Mesendoderm (in vitro differentiated cells): ENCODE results near the gene CREBZF. TPM values are rescaled to one million over a fixed set of nuclear protein-coding genes. Genes with fewer than 3 reads are reported as not detected.

Experiments used
- DNase-seq: peaks from one replicate; pipeline ENCODE4 v3.0.0; 2013
- H2AK5ac ChIP-seq: 2 replicates; pipeline ENCODE4 v1.6.1; 2013; ENCODE audit warnings: low read length, inconsistent platforms
- H2BK120ac ChIP-seq: 2 replicates; pipeline ENCODE4 v1.6.1; 2013; ENCODE audit warnings: low read depth, mild to moderate bottlenecking, low read length, moderate library complexity, mixed read lengths
- H2BK15ac ChIP-seq: replicated peaks from 2 replicates; pipeline ENCODE4 v1.6.1; 2013; ENCODE audit warnings: low read depth, mild to moderate bottlenecking, moderate library complexity
- H2BK5ac ChIP-seq: 2 replicates; pipeline ENCODE4 v1.6.1; 2013; ENCODE audit warnings: low read length, inconsistent platforms
- H3K18ac ChIP-seq: 2 replicates; pipeline ENCODE4 v1.6.1; 2013; ENCODE audit warnings: mild to moderate bottlenecking, low read length, mixed read lengths
- H3K23ac ChIP-seq: one replicate; pipeline ENCODE4 v1.6.1; 2013; ENCODE audit warnings: low read length
- H3K27ac ChIP-seq: 2 replicates; pipeline ENCODE4 v1.5.1; 2013; ENCODE audit warnings: low read depth, mild to moderate bottlenecking, inconsistent platforms, low read length, moderate library complexity
- H3K27me3 ChIP-seq: 2 replicates; pipeline ENCODE4 v1.6.1; 2013; ENCODE audit warnings: low read length, control low read depth, mild to moderate bottlenecking, inconsistent platforms; ENCODE audit not compliant: insufficient read depth, poor library complexity
- H3K36me3 ChIP-seq: 2 replicates; pipeline ENCODE4 v1.6.1; 2013; ENCODE audit warnings: low read length, inconsistent platforms; ENCODE audit not compliant: control insufficient read depth, insufficient read depth
- H3K4ac ChIP-seq: one replicate; pipeline ENCODE4 v1.6.1; 2013; ENCODE audit warnings: low read depth, mild to moderate bottlenecking, low read length, moderate library complexity
- H3K4me1 ChIP-seq: 2 replicates; pipeline ENCODE4 v1.6.1; 2013; ENCODE audit warnings: low read depth, low read length, inconsistent platforms; ENCODE audit not compliant: control insufficient read depth
- H3K4me2 ChIP-seq: 2 replicates; pipeline ENCODE4 v1.6.1; 2013; ENCODE audit warnings: low read length
- H3K4me3 ChIP-seq: 2 replicates; pipeline ENCODE4 v1.5.1; 2013; ENCODE audit warnings: mild to moderate bottlenecking, low read length
- H3K56ac ChIP-seq: one replicate; pipeline ENCODE4 v1.6.1; 2013; ENCODE audit warnings: low read length
- H3K79me1 ChIP-seq: 2 replicates; pipeline ENCODE4 v1.6.1; 2013; ENCODE audit warnings: low read length, inconsistent platforms
- H3K79me2 ChIP-seq: 2 replicates; pipeline ENCODE4 v1.6.1; 2013; ENCODE audit warnings: mild to moderate bottlenecking, low read length; ENCODE audit not compliant: control insufficient read depth, insufficient read depth
- H3K9ac ChIP-seq: 2 replicates; pipeline ENCODE4 v1.6.1; 2013; ENCODE audit warnings: low read length, inconsistent platforms
- H4K5ac ChIP-seq: one replicate; pipeline ENCODE4 v1.6.1; 2013; ENCODE audit warnings: low read length
- H4K8ac ChIP-seq: one replicate; pipeline ENCODE4 v1.6.1; 2013; ENCODE audit warnings: low read depth, mild to moderate bottlenecking, control low read depth, low read length, moderate library complexity
- WGBS: extraction: QIAGEN DNeasy Blood & Tissue Kit; methylation state at CpG from one replicate; pipeline ENCODE4 v1.1.7; 2013; ENCODE audit warnings: low lambda C conversion rate, missing lambda C conversion rate; ENCODE audit not compliant: insufficient coverage; ENCODE audit errors: extremely low coverage; 5-methylcytosine and 5-hydroxymethylcytosine counted together
- polyA plus RNA-seq, 2 experiments: library from polyadenylated mRNA; stranded (reverse); fragments of 200-250 nt; gene quantifications; one replicate each; pipeline ENCODE4 v1.2.3, GENCODE V29; 2013

CREBZF gene, protein sequence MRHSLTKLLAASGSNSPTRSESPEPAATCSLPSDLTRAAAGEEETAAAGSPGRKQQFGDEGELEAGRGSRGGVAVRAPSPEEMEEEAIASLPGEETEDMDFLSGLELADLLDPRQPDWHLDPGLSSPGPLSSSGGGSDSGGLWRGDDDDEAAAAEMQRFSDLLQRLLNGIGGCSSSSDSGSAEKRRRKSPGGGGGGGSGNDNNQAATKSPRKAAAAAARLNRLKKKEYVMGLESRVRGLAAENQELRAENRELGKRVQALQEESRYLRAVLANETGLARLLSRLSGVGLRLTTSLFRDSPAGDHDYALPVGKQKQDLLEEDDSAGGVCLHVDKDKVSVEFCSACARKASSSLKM
- 20.4 TPM for polyA plus RNA-seq (2013, experiment 1 of 2)
- polyA plus RNA-seq (2013, experiment 2 of 2), result 20.4 TPM

DNA sequence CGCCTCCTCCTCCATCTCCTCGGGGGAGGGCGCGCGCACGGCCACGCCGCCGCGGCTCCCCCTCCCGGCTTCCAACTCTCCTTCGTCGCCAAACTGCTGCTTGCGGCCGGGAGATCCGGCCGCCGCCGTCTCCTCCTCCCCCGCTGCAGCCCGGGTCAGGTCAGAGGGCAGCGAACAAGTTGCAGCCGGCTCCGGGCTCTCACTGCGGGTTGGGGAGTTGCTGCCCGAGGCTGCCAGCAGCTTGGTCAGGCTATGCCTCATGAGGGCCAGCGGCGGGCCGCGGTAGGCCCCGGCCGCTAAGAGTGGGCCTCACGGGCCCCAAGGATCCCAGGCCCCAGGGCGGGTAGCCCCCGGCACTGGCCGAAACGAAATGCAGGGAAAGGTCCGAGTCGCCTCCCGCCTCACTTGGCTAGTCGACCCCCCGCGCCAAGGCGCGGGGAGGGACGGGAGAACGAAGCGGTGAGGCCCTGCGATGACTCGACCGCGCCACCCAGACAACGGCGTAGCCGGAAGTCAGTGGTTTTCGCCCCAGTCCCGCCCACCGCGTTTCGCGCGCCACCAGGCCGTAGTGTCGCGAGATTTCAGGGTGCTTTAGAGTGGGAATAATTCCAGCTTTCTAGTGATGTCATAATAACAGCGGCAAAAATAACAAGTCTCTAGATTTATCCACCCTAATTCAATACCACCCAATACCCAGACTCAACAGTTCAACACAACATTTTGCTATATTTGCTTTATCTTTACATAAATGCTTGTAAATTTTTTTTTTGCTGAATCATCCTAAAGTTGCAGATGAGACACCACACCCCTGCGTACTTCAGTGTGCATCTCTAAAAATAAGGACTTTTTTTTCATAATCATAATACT lies at the start of gene CREBZF:
CREBZF (minus strand) TSS at position 515 of the 867 bp plus-strand sequence; CDS start at position 261, 254 bp downstream.
- Histone ChIP-seq H3K4me3 (peak within 1 kb of the TSS; percentile 80), H4K5ac (peak within 1 kb of the TSS; percentile 95), H2BK120ac (no peak within 1 kb of the TSS), H3K27me3 (no peaks in the 10 kb centered on the region), H3K4me1 (no peaks in the 10 kb centered on the region), H3K79me1 (no peaks in the 10 kb centered on the region), H2BK5ac (peak within 1 kb of the TSS; percentile 80), H2AK5ac (no peak within 1 kb of the TSS), H3K4me2 (peak within 1 kb of the TSS; percentile 99), H3K79me2 (peaks cover 34% of the 10 kb centered on the region), H2BK15ac (peak within 1 kb of the TSS; percentile 25), H3K18ac (peak within 1 kb of the TSS; percentile 99), H3K36me3 (no peaks in the 10 kb centered on the region), H3K23ac (peak within 1 kb of the TSS; percentile 99), H4K8ac (peak within 1 kb of the TSS; percentile 96), H3K27ac (peak within 1 kb of the TSS; percentile 99), H3K56ac (peak within 1 kb of the TSS; percentile 100), H3K4ac (peak within 1 kb of the TSS; percentile 64), H3K9ac (peak within 1 kb of the TSS; percentile 90)
- WGBS, result no CpG with 5 or more reads among the region's 67 CpGs
- DNase-seq, result peak; percentile 97

DNA sequence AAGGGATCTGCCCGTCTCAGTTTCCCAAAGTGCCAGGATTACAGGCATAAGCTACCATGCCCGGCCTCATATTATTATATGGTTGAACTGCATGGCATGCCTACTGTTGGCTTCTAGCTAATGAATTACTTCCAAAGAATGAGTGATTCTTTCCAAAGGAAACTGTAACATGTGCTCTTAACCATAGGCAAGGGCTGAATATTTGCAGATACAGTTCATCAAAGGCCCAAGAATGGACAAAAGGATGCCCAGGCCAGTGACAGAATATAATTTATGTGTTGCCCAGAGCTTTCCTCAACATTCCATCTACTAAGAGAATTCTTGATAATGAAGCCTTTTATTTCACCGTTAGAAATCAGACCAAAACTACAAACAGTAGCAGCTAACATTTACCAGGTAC lies 48.0 kb upstream of the CREBZF start:
- Histone ChIP-seq H3K9ac (no peak overlapping the region), H3K36me3 (no peaks in the 10 kb centered on the region), H3K56ac (no peak overlapping the region), H2AK5ac (no peak overlapping the region), H3K4me3 (no peak overlapping the region), H3K4me1 (no peaks in the 10 kb centered on the region), H3K79me2 (no peaks in the 10 kb centered on the region), H2BK15ac (no peak overlapping the region), H3K23ac (no peak overlapping the region), H3K27me3 (no peaks in the 10 kb centered on the region), H2BK120ac (no peak overlapping the region), H4K8ac (no peak overlapping the region), H3K4ac (no peak overlapping the region), H3K4me2 (no peak overlapping the region), H3K27ac (no peak overlapping the region), H4K5ac (no peak overlapping the region), H2BK5ac (no peak overlapping the region), H3K79me1 (no peaks in the 10 kb centered on the region), H3K18ac (no peak overlapping the region)
- no CpG with 5 or more reads among the region's 3 CpGs for WGBS
- DNase-seq, result no peak

DNA sequence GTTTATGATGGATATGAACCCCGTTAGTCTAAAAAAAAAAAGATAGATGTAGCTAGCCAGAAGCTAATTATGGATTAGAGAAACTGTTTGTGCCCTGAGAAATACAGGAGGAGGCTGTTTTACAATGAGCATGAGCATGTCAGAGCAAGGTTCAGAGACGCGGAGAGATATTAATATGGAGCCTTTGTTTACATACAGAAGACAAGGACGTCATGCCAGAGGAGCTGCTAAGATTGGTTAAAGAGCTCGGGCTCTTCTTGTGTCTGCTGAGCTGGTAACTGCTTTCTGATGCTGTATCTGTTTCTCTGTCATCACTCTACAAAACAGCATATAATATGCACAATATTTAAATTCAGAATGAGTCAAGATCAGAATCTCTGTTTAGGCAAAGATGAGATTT lies 46.0 kb upstream of the CREBZF start:
- no peaks in the 10 kb centered on the region for H3K36me3 ChIP-seq
- no peaks in the 10 kb centered on the region for H3K4me1 ChIP-seq
- no peak overlapping the region for H3K9ac ChIP-seq
- no peak overlapping the region for H3K4ac ChIP-seq
- no peak overlapping the region for H3K23ac ChIP-seq
- no peak overlapping the region for H3K18ac ChIP-seq
- no peak overlapping the region for H2BK5ac ChIP-seq
- H4K8ac ChIP-seq, result no peak overlapping the region
- H4K5ac ChIP-seq, result no peak overlapping the region
- no peak overlapping the region for H3K4me3 ChIP-seq
- no peak overlapping the region for H3K27ac ChIP-seq
- no peak overlapping the region for H2BK15ac ChIP-seq
- WGBS, result no CpG with 5 or more reads among the region's 5 CpGs
- H3K56ac ChIP-seq, result no peak overlapping the region
- H2BK120ac ChIP-seq, result no peak overlapping the region
- H3K27me3 ChIP-seq, result no peaks in the 10 kb centered on the region
- H3K4me2 ChIP-seq, result no peak overlapping the region
- H3K79me1 ChIP-seq, result no peaks in the 10 kb centered on the region
- H2AK5ac ChIP-seq, result no peak overlapping the region
- DNase-seq, result no peak
- H3K79me2 ChIP-seq, result no peaks in the 10 kb centered on the region

DNA sequence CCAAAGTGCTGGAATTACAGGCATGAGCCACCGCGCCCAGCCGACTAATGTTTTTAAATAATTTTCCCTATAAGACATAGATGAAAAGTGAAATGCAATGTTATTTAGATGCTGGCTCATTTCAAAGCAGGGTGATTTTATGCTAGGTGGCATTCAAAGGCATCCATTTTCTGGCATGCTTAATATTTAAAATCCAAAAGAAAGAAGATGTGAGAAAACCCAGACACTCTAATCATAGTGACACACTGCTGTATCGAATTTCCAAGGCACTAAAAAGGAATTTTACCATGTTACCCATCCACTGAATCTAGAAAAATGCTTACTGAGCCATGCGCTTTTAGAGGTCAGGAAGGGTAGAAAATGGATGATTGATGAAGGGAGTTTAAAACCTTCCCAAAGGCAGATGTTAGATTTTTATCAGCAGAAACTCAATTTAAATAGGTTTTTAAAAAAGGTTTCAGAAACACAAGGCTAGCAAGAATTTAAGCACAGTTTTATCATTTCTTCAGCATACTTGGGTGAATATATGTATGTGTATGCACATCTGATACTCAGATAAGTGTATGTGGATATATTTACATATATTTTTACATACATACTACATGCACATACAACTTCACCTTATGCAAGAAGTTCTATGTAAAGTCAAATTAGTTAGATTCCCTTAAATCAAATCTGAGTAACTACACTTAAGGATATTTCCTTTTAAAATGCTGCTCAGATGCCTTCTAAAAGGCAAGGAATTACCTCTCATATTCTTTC lies 45.2 kb upstream of the CREBZF start:
- Histone ChIP-seq H3K27me3 (no peaks in the 10 kb centered on the region), H2BK15ac (no peak overlapping the region), H3K4me2 (no peak overlapping the region), H3K4ac (no peak overlapping the region), H2BK120ac (no peak overlapping the region), H3K36me3 (no peaks in the 10 kb centered on the region), H3K27ac (no peak overlapping the region), H4K5ac (no peak overlapping the region), H3K79me2 (no peaks in the 10 kb centered on the region), H4K8ac (no peak overlapping the region), H3K18ac (no peak overlapping the region), H3K56ac (no peak overlapping the region), H2BK5ac (no peak overlapping the region), H2AK5ac (no peak overlapping the region), H3K9ac (no peak overlapping the region), H3K79me1 (no peaks in the 10 kb centered on the region), H3K4me1 (no peaks in the 10 kb centered on the region), H3K4me3 (no peak overlapping the region), H3K23ac (no peak overlapping the region)
- DNase-seq, result no peak
- no CpG with 5 or more reads among the region's 5 CpGs for WGBS

DNA sequence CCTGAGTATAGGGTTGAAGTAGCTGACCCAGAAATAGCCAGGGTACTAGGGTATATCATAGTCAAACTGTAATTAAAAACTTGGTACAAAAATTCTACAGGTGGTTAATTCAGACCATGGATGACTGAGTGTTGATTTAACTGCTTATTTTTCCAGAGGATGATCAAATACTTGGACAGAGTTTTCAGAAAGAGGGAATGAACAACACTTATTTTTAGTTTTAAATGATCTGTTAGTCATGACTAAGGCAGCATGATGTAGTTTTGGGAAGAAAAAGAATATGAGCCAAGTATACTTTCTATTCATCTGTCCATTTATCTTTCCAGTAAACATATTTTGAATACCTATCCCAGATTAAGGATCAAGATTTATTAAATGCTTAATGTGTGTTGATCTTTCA lies 40.9 kb upstream of the CREBZF start:
- Histone ChIP-seq H2BK5ac (no peak overlapping the region), H3K4me3 (no peak overlapping the region), H3K36me3 (no peaks in the 10 kb centered on the region), H3K18ac (no peak overlapping the region), H2BK15ac (no peak overlapping the region), H3K4ac (no peak overlapping the region), H3K4me2 (no peak overlapping the region), H4K5ac (no peak overlapping the region), H3K4me1 (no peaks in the 10 kb centered on the region), H2AK5ac (no peak overlapping the region), H3K79me2 (no peaks in the 10 kb centered on the region), H3K9ac (no peak overlapping the region), H3K79me1 (no peaks in the 10 kb centered on the region), H3K23ac (no peak overlapping the region), H4K8ac (no peak overlapping the region), H3K27ac (no peak overlapping the region), H3K27me3 (no peaks in the 10 kb centered on the region), H3K56ac (no peak overlapping the region), H2BK120ac (no peak overlapping the region)
- no peak for DNase-seq
